Measurements from ENCODE around the gene ZC3H10. TPM values are rescaled to one million over a fixed set of nuclear protein-coding genes. Genes with fewer than 3 reads are reported as not detected.
"Not testable (repeated sequence)": the region's sequence is repeated elsewhere in the genome, so short reads cannot be mapped to it uniquely, and the experiment has no call there.

The ZC3H10 gene
- total RNA-seq, 1 donor from 2014 or later: 3.0 TPM

GRCh38 chr12:56155256-56155845, 37.3 kb downstream of the ZC3H10 start:
- no peak overlapping the region for H3K4me3 ChIP-seq (ENCODE audit: low read depth, low read length)
- no peak for TF ChIP-seq CTCF (IDR thresholded peaks at IDR 0.05; ENCODE audit: insufficient read depth, low read length, poor library complexity, severe bottlenecking)
- no peak for DNase-seq (ENCODE audit: low read depth)
- no peaks in the 10 kb centered on the region for H3K27me3 ChIP-seq (ENCODE audit: control insufficient read depth, insufficient read depth, low read length)
- peaks cover 4% of the 10 kb centered on the region for H3K36me3 ChIP-seq (ENCODE audit: control insufficient read depth, insufficient read depth, low read length)

GRCh38 chr12:56156464-56157200, 38.6 kb downstream of the ZC3H10 start:
- H3K36me3 ChIP-seq (ENCODE audit: control insufficient read depth, insufficient read depth, low read length); DNase-seq (ENCODE audit: low read depth); H3K27me3 ChIP-seq (ENCODE audit: control insufficient read depth, insufficient read depth, low read length): not testable (repeated sequence)
- H3K4me3 ChIP-seq (ENCODE audit: low read depth, low read length): peak overlapping the region; percentile 32

GRCh38 chr12:56157201-56158028, 39.3 kb downstream of the ZC3H10 start:
- H3K36me3 ChIP-seq (ENCODE audit: control insufficient read depth, insufficient read depth, low read length): peaks cover 8% of the 10 kb centered on the region
- TF ChIP-seq CTCF (IDR thresholded peaks at IDR 0.05; ENCODE audit: insufficient read depth, low read length, poor library complexity, severe bottlenecking): peak; percentile 70
- H3K27me3 ChIP-seq (ENCODE audit: control insufficient read depth, insufficient read depth, low read length): no peaks in the 10 kb centered on the region
- H3K4me3 ChIP-seq (ENCODE audit: low read depth, low read length): peak overlapping the region; percentile 32
- peak; percentile 48 for DNase-seq (ENCODE audit: low read depth)

GRCh38 chr12:56158029-56158925, 40.2 kb downstream of the ZC3H10 start, which contains the start of gene MYL6:
MYL6 (plus strand) TSS chr12:56158359; CDS start chr12:56158402, 43 bp downstream.
- H3K36me3 ChIP-seq (ENCODE audit: control insufficient read depth, insufficient read depth, low read length): peaks cover 8% of the 10 kb centered on the region

GRCh38 chr12:56158926-56159461, 40.9 kb downstream of the ZC3H10 start:
- peak; percentile 37 for DNase-seq (ENCODE audit: low read depth)
- peak overlapping the region; percentile 66 for H3K4me3 ChIP-seq (ENCODE audit: low read depth, low read length)
- H3K36me3 ChIP-seq (ENCODE audit: control insufficient read depth, insufficient read depth, low read length): peaks cover 8% of the 10 kb centered on the region
- H3K27me3 ChIP-seq (ENCODE audit: control insufficient read depth, insufficient read depth, low read length): no peaks in the 10 kb centered on the region
- no peak for TF ChIP-seq CTCF (IDR thresholded peaks at IDR 0.05; ENCODE audit: insufficient read depth, low read length, poor library complexity, severe bottlenecking)

More at GRCh38 chr12:56158029-56158925, 40.2 kb downstream of the ZC3H10 start, which contains the start of gene MYL6:
- peak; percentile 91 for DNase-seq (ENCODE audit: low read depth)
- TF ChIP-seq CTCF (IDR thresholded peaks at IDR 0.05; ENCODE audit: insufficient read depth, low read length, poor library complexity, severe bottlenecking): no peak
- Histone ChIP-seq H3K4me3 (ENCODE audit: low read depth, low read length) (peak within 1 kb of the TSS; percentile 66), H3K27me3 (ENCODE audit: control insufficient read depth, insufficient read depth, low read length) (no peaks in the 10 kb centered on the region)

Measured in kidney epithelial cell (primary cell).